ENCODE results near the gene TCF4.

Gene TCF4

GRCh38 chr18:55338978-55339650, 248.9 kb downstream of the TCF4 start:
- Histone ChIP-seq H3K36me3 (ENCODE audit: control insufficient read depth in 4 of 4, insufficient read depth in 4 of 4, low read length in 3 of 4) (no peaks in the 10 kb centered on the region), H3K9me3 (ENCODE audit: control extremely low read depth in 1 of 5, control insufficient read depth in 4 of 5, insufficient read depth in 2 of 5, low read depth in 1 of 5, low read length in 4 of 5) (no peaks in the 10 kb centered on the region), H3K27me3 (replicated peaks in 2 of 5; ENCODE audit: control insufficient read depth in 4 of 5, insufficient read depth in 5 of 5, low read length in 4 of 5) (no peaks in the 10 kb centered on the region), H3K27ac (ENCODE audit: insufficient read depth in 1 of 2, low read depth in 1 of 2, low read length in 2 of 2, poor library complexity in 1 of 2, severe bottlenecking in 2 of 2) (peak overlapping the region; percentile 73 to 83), H3K4me3 (ENCODE audit: control insufficient read depth in 1 of 7, extremely low read depth in 1 of 7, insufficient read depth in 4 of 7, low read depth in 2 of 7, low read length in 6 of 7) (peak overlapping the region in 6 of 7 experiments; percentile 8 to 61 (median 28)), H3K4me1 (ENCODE audit: control extremely low read depth in 1 of 4, control insufficient read depth in 4 of 4, insufficient read depth in 4 of 4, low read length in 3 of 4) (peaks cover 22 to 69% (median 55%) of the 10 kb centered on the region in 4 experiments)
- peak; percentile 74 to 96 (median 92) for DNase-seq
- ChIA-PET CTCF (interaction anchor here (0.6 to 1.2 kb wide), 3 partner anchors 15 to 1291 kb away, joined by 3 to 5 read pairs (median 4); no protein-coding TSS in a partner anchor), POLR2A (interaction anchor here (2.1 kb wide), 1 partner anchor 17 kb away, joined by 9 read pairs; no protein-coding TSS in a partner anchor)
- WGBS (ENCODE audit: insufficient coverage) = 22% methylated on average over 6 of the region's 8 CpGs

DNA sequence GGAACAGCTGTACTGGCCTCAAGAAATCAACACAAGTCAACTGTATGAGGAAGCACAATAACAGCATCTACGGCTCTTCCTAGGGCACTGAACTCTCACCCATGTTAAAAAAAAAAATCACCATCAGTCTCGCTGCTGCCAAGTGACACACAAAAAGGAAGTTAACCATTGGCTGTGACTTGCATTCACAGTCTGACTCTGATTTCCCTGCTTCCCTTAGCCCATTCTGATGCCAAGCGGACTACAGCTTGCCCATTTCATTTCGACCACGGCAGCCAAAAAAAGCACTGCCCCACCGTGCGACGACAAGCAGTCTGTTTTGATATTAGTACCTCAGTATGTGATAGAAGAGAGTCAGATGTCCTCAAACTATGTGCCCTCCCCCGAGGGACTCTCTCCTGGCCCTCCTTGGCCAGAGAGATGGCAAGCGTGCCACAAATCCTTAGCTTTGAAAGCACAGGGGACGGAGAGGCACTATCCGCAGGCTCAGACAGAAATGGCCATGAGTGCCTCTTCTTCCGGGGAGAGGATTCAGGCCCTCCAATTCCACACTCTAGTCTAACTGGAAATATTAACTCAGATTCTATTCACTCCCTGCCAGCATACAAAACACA, 250.0 kb downstream of the TCF4 start:
- Histone ChIP-seq H3K27ac (ENCODE audit: insufficient read depth in 1 of 2, low read depth in 1 of 2, low read length in 2 of 2, poor library complexity in 1 of 2, severe bottlenecking in 2 of 2) (peak overlapping the region; percentile 46 to 83), H3K27me3 (replicated peaks in 2 of 5; ENCODE audit: control insufficient read depth in 4 of 5, insufficient read depth in 5 of 5, low read length in 4 of 5) (no peaks in the 10 kb centered on the region), H3K4me1 (ENCODE audit: control extremely low read depth in 1 of 4, control insufficient read depth in 4 of 4, insufficient read depth in 4 of 4, low read length in 3 of 4) (peaks cover 19 to 65% (median 49%) of the 10 kb centered on the region in 4 experiments), H3K4me3 (ENCODE audit: control insufficient read depth in 1 of 7, extremely low read depth in 1 of 7, insufficient read depth in 4 of 7, low read depth in 2 of 7, low read length in 6 of 7) (peak overlapping the region in 2 of 7 experiments; percentile 30 to 61), H3K9me3 (ENCODE audit: control extremely low read depth in 1 of 5, control insufficient read depth in 4 of 5, insufficient read depth in 2 of 5, low read depth in 1 of 5, low read length in 4 of 5) (no peaks in the 10 kb centered on the region), H3K36me3 (ENCODE audit: control insufficient read depth in 4 of 4, insufficient read depth in 4 of 4, low read length in 3 of 4) (no peaks in the 10 kb centered on the region)
- peak in 2 of 3 donors; percentile 74 to 84 for DNase-seq
- ChIA-PET POLR2A (interaction anchor here (2.1 kb wide), 1 partner anchor 16 kb away, joined by 9 read pairs; no protein-coding TSS in a partner anchor), CTCF (interaction anchor here (0.6 to 1.3 kb wide), 5 partner anchors 13 to 1292 kb away, joined by 3 to 5 read pairs (median 4); no protein-coding TSS in a partner anchor)
- WGBS (ENCODE audit: insufficient coverage) = 44% methylated on average over 11 of the region's 13 CpGs

DNA sequence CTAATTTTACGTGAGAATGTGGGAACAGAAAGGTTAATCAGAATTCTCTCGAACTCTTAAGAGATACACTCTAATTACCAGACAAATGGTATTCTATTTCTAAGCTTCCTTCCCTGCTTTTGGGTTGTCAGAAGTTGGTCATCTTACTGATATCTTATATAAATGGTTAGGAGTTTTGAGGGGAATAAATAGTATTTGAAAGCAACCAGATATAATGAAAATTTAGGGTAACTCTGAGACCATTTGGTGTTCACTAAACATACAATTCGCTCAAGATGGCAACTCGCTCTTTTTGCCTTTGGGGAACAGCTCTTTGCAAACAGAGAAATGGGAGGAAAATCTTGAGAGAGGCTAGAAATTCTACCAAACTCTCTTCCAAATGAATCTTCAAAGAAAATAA, 250.9 kb downstream of the TCF4 start:
- Histone ChIP-seq H3K27ac (ENCODE audit: insufficient read depth in 1 of 2, low read depth in 1 of 2, low read length in 2 of 2, poor library complexity in 1 of 2, severe bottlenecking in 2 of 2) (peak overlapping the region in 1 of 2 experiments; percentile 83), H3K9me3 (ENCODE audit: control extremely low read depth in 1 of 5, control insufficient read depth in 4 of 5, insufficient read depth in 2 of 5, low read depth in 1 of 5, low read length in 4 of 5) (no peaks in the 10 kb centered on the region), H3K4me1 (ENCODE audit: control extremely low read depth in 1 of 4, control insufficient read depth in 4 of 4, insufficient read depth in 4 of 4, low read length in 3 of 4) (peaks cover 19 to 63% (median 48%) of the 10 kb centered on the region in 4 experiments), H3K36me3 (ENCODE audit: control insufficient read depth in 4 of 4, insufficient read depth in 4 of 4, low read length in 3 of 4) (no peaks in the 10 kb centered on the region), H3K27me3 (replicated peaks in 2 of 5; ENCODE audit: control insufficient read depth in 4 of 5, insufficient read depth in 5 of 5, low read length in 4 of 5) (no peaks in the 10 kb centered on the region), H3K4me3 (ENCODE audit: control insufficient read depth in 1 of 7, extremely low read depth in 1 of 7, insufficient read depth in 4 of 7, low read depth in 2 of 7, low read length in 6 of 7) (no peak overlapping the region)
- DNase-seq = no peak
- WGBS (ENCODE audit: insufficient coverage) = 100% methylated on average over 2 of the region's 4 CpGs
- ChIA-PET CTCF (interaction anchor here (1.3 kb wide), 1 partner anchor 102 kb away, joined by 4 read pairs; no protein-coding TSS in a partner anchor), POLR2A (interaction anchor here (2.1 kb wide), 1 partner anchor 15 kb away, joined by 9 read pairs; no protein-coding TSS in a partner anchor)

GRCh38 chr18:55336438-55337100, 251.4 kb downstream of the TCF4 start:
- H3K27ac ChIP-seq (ENCODE audit: insufficient read depth in 1 of 2, low read depth in 1 of 2, low read length in 2 of 2, poor library complexity in 1 of 2, severe bottlenecking in 2 of 2) = no peak overlapping the region
- no peaks in the 10 kb centered on the region for H3K9me3 ChIP-seq (ENCODE audit: control extremely low read depth in 1 of 5, control insufficient read depth in 4 of 5, insufficient read depth in 2 of 5, low read depth in 1 of 5, low read length in 4 of 5)
- POLR2A ChIA-PET = no interaction called here
- WGBS (ENCODE audit: insufficient coverage) = 100% methylated on average over 1 of the region's 3 CpGs
- DNase-seq = no peak
- no peaks in the 10 kb centered on the region for H3K27me3 ChIP-seq (replicated peaks in 2 of 5; ENCODE audit: control insufficient read depth in 4 of 5, insufficient read depth in 5 of 5, low read length in 4 of 5)
- CTCF ChIA-PET = no interaction called here
- H3K4me1 ChIP-seq (ENCODE audit: control extremely low read depth in 1 of 4, control insufficient read depth in 4 of 4, insufficient read depth in 4 of 4, low read length in 3 of 4) = peaks cover 19 to 61% (median 48%) of the 10 kb centered on the region in 4 experiments
- H3K36me3 ChIP-seq (ENCODE audit: control insufficient read depth in 4 of 4, insufficient read depth in 4 of 4, low read length in 3 of 4) = no peaks in the 10 kb centered on the region
- H3K4me3 ChIP-seq (ENCODE audit: control insufficient read depth in 1 of 7, extremely low read depth in 1 of 7, insufficient read depth in 4 of 7, low read depth in 2 of 7, low read length in 6 of 7) = no peak overlapping the region

- no peaks in the 10 kb centered on the region for H3K36me3 ChIP-seq (ENCODE audit: control insufficient read depth in 4 of 4, insufficient read depth in 4 of 4, low read length in 3 of 4)
- no peaks in the 10 kb centered on the region for H3K27me3 ChIP-seq (replicated peaks in 2 of 5; ENCODE audit: control insufficient read depth in 4 of 5, insufficient read depth in 5 of 5, low read length in 4 of 5)
- ChIA-PET CTCF (interaction anchor here (1.2 to 1.6 kb wide), 3 partner anchors 9 to 21 kb away, joined by 3 to 5 read pairs (median 5); no protein-coding TSS in a partner anchor), POLR2A (no interaction called here)
- H3K27ac ChIP-seq (ENCODE audit: insufficient read depth in 1 of 2, low read depth in 1 of 2, low read length in 2 of 2, poor library complexity in 1 of 2, severe bottlenecking in 2 of 2) = no peak overlapping the region
- H3K4me3 ChIP-seq (ENCODE audit: control insufficient read depth in 1 of 7, extremely low read depth in 1 of 7, insufficient read depth in 4 of 7, low read depth in 2 of 7, low read length in 6 of 7) = peak overlapping the region in 4 of 7 experiments; percentile 8 to 50 (median 24)
- no peaks in the 10 kb centered on the region for H3K9me3 ChIP-seq (ENCODE audit: control extremely low read depth in 1 of 5, control insufficient read depth in 4 of 5, insufficient read depth in 2 of 5, low read depth in 1 of 5, low read length in 4 of 5)
- 0% methylated on average over 2 of the region's 4 CpGs for WGBS (ENCODE audit: insufficient coverage)
- peaks cover 18 to 53% (median 40%) of the 10 kb centered on the region in 4 experiments for H3K4me1 ChIP-seq (ENCODE audit: control extremely low read depth in 1 of 4, control insufficient read depth in 4 of 4, insufficient read depth in 4 of 4, low read length in 3 of 4)
- peak in 1 of 3 donors; percentile 54 for DNase-seq
Observed at GRCh38 chr18:55334875-55335274, 253.1 kb downstream of the TCF4 start.

- no CpG with 5 or more reads among the region's 2 CpGs for WGBS (ENCODE audit: insufficient coverage)
- no peaks in the 10 kb centered on the region for H3K9me3 ChIP-seq (ENCODE audit: control extremely low read depth in 1 of 5, control insufficient read depth in 4 of 5, insufficient read depth in 2 of 5, low read depth in 1 of 5, low read length in 4 of 5)
- DNase-seq = no peak
- H3K27ac ChIP-seq (ENCODE audit: insufficient read depth in 1 of 2, low read depth in 1 of 2, low read length in 2 of 2, poor library complexity in 1 of 2, severe bottlenecking in 2 of 2) = no peak overlapping the region
- no peak overlapping the region for H3K4me3 ChIP-seq (ENCODE audit: control insufficient read depth in 1 of 7, extremely low read depth in 1 of 7, insufficient read depth in 4 of 7, low read depth in 2 of 7, low read length in 6 of 7)
- H3K27me3 ChIP-seq (replicated peaks in 2 of 5; ENCODE audit: control insufficient read depth in 4 of 5, insufficient read depth in 5 of 5, low read length in 4 of 5) = no peaks in the 10 kb centered on the region
- no peaks in the 10 kb centered on the region for H3K36me3 ChIP-seq (ENCODE audit: control insufficient read depth in 4 of 4, insufficient read depth in 4 of 4, low read length in 3 of 4)
- ChIA-PET CTCF (interaction anchor here (0.9 kb wide), 2 partner anchors 9 to 84 kb away, joined by 3 read pairs; no protein-coding TSS in a partner anchor), POLR2A (no interaction called here)
- H3K4me1 ChIP-seq (ENCODE audit: control extremely low read depth in 1 of 4, control insufficient read depth in 4 of 4, insufficient read depth in 4 of 4, low read length in 3 of 4) = peaks cover 10 to 47% (median 26%) of the 10 kb centered on the region in 4 experiments
Observed at GRCh38 chr18:55331301-55331700, 256.7 kb downstream of the TCF4 start.
